Smooth muscle cell (in vitro differentiated cells): ENCODE results near the gene CTRB2. TPM values are rescaled to one million over a fixed set of nuclear protein-coding genes. Genes with fewer than 3 reads are reported as not detected.

Source experiments
- DNase-seq: peaks from one replicate; lab custom pipeline; 2025; ENCODE audit not compliant: unreplicated experiment; lab: John Stamatoyannopoulos, UW
- H2AFZ ChIP-seq: fragments of 200-600 bp; sonication (generic); 2 replicates; pipeline ENCODE4 v1.6.0; 2016; ENCODE audit warnings: antibody characterized with exemption, low read depth, mild to moderate bottlenecking
- H3F3A ChIP-seq: fragments of 200-600 bp; sonication (generic); 2 replicates; pipeline ENCODE4 v1.6.0; 2017; ENCODE audit warnings: antibody characterized with exemption, low read depth
- H3K27ac ChIP-seq: fragments of 200-600 bp; sonication (generic); 2 replicates; pipeline ENCODE4 v1.5.1; 2016; ENCODE audit warnings: low read depth, mild to moderate bottlenecking
- H3K27me3 ChIP-seq: fragments of 200-600 bp; sonication (generic); 2 replicates; pipeline ENCODE4 v1.6.1; 2016; ENCODE audit warnings: low read depth, mild to moderate bottlenecking
- H3K36me3 ChIP-seq: fragments of 200-600 bp; sonication (generic); 2 replicates; pipeline ENCODE4 v1.5.1; 2016; ENCODE audit warnings: low read depth
- H3K4me1 ChIP-seq: fragments of 200-600 bp; sonication (generic); 2 replicates; pipeline ENCODE4 v1.5.1; 2016; ENCODE audit warnings: low read depth
- H3K4me2 ChIP-seq: fragments of 200-600 bp; sonication (generic); 2 replicates; pipeline ENCODE4 v1.6.0; 2016; ENCODE audit warnings: mild to moderate bottlenecking
- H3K4me3 ChIP-seq: fragments of 200-600 bp; sonication (generic); 2 replicates; pipeline ENCODE4 v1.5.1; 2016; ENCODE audit warnings: mild to moderate bottlenecking
- H3K79me2 ChIP-seq: fragments of 200-600 bp; sonication (generic); 2 replicates; pipeline ENCODE4 v1.6.0; 2016; ENCODE audit warnings: low read depth, mild to moderate bottlenecking
- H3K9ac ChIP-seq: fragments of 200-600 bp; sonication (generic); 2 replicates; pipeline ENCODE4 v1.6.0; 2016; ENCODE audit warnings: low read depth
- H3K9me3 ChIP-seq: fragments of 200-600 bp; sonication (generic); replicated peaks from 2 replicates; pipeline ENCODE4 v1.5.1; 2016; ENCODE audit warnings: low read depth
- H4K20me1 ChIP-seq: fragments of 200-600 bp; sonication (generic); 2 replicates; pipeline ENCODE4 v1.6.0; 2016; ENCODE audit warnings: low read depth
- WGBS: methylation state at CpG from one replicate; pipeline ENCODE4 v1.1.7; 2016; ENCODE audit warnings: low lambda C conversion rate; 5-methylcytosine and 5-hydroxymethylcytosine counted together
- polyA plus RNA-seq: library from polyadenylated mRNA; unstranded; fragments of >200 nt; fragmentation: Nextera tagmentation; extraction: Ambion mirVana; gene quantifications from 2 replicates; pipeline ENCODE4 v1.2.1, GENCODE V29; 2016
- total RNA-seq: library from RNA; depleted of rRNA; stranded (reverse); fragments of >200 nt; gene quantifications from 2 replicates; pipeline ENCODE4 v1.2.3, GENCODE V29; 2014
- TF ChIP-seq, protein P1 (sequence below): fragments of 200-600 bp; sonication (generic); IDR thresholded peaks from 2 replicates; pipeline ENCODE4 v1.5.1; 2017; ENCODE audit warnings: borderline replicate concordance, mild to moderate bottlenecking, antibody characterized with exemption; ENCODE audit not compliant: insufficient read depth, poor library complexity, severe bottlenecking

The CTRB2 gene
- total and polyA plus RNA-seq, 2 experiments from 2014 or later: 1.7 to 2.3 TPM

DNA sequence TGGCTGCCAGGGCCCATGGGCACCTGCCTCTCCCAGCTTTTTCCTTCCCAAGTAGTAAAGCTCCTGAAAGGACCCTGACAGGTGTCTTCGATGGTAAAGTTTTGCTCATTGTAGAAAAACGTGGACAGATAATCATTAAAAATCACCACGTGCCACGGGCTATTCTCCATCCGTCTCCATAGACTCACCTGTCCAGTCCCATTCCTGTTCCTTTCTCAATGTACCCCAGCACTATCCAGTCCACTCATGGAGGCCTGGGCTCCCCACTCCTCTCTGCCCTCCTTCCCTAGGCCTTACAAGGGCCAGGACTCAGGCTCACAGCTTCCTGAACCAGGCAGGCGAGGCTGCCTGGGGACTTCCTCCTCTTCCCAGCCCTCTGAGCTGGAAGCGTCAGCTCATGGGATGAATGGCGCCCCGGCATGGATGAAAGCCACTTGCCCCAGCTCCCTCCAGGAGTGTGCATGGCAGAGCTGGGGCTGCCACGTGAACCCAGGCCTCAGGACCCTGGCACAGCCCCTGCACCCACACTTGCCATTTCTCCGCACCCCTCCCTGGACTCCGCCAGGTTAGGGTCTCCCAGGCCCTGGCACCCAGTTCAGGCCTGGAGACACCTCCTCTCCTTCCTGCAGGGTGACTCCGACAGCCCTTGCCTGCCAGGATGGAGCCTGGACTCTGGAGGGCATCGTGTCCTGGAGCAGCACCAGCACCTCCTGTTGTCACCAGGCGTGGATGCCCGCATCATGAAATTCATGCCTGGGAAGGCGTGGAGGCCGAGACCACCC lies 20.6 kb upstream of the CTRB2 start:
- WGBS: 95% methylated on average over 18 of the region's 18 CpGs
- Histone ChIP-seq H3K9ac (no peak overlapping the region), H3K36me3 (peaks cover under 1% of the 10 kb centered on the region), H4K20me1 (peaks cover 75% of the 10 kb centered on the region), H3K4me2 (no peak overlapping the region), H3K4me3 (no peak overlapping the region), H3K27ac (no peak overlapping the region), H3K79me2 (peaks cover 13% of the 10 kb centered on the region), H2AFZ (no peak overlapping the region), H3K9me3 (no peaks in the 10 kb centered on the region), H3F3A (peaks cover 24% of the 10 kb centered on the region), H3K4me1 (no peaks in the 10 kb centered on the region), H3K27me3 (no peaks in the 10 kb centered on the region)
- no peak for DNase-seq
- TF ChIP-seq, protein P1, sequence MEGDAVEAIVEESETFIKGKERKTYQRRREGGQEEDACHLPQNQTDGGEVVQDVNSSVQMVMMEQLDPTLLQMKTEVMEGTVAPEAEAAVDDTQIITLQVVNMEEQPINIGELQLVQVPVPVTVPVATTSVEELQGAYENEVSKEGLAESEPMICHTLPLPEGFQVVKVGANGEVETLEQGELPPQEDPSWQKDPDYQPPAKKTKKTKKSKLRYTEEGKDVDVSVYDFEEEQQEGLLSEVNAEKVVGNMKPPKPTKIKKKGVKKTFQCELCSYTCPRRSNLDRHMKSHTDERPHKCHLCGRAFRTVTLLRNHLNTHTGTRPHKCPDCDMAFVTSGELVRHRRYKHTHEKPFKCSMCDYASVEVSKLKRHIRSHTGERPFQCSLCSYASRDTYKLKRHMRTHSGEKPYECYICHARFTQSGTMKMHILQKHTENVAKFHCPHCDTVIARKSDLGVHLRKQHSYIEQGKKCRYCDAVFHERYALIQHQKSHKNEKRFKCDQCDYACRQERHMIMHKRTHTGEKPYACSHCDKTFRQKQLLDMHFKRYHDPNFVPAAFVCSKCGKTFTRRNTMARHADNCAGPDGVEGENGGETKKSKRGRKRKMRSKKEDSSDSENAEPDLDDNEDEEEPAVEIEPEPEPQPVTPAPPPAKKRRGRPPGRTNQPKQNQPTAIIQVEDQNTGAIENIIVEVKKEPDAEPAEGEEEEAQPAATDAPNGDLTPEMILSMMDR: no peak

DNA sequence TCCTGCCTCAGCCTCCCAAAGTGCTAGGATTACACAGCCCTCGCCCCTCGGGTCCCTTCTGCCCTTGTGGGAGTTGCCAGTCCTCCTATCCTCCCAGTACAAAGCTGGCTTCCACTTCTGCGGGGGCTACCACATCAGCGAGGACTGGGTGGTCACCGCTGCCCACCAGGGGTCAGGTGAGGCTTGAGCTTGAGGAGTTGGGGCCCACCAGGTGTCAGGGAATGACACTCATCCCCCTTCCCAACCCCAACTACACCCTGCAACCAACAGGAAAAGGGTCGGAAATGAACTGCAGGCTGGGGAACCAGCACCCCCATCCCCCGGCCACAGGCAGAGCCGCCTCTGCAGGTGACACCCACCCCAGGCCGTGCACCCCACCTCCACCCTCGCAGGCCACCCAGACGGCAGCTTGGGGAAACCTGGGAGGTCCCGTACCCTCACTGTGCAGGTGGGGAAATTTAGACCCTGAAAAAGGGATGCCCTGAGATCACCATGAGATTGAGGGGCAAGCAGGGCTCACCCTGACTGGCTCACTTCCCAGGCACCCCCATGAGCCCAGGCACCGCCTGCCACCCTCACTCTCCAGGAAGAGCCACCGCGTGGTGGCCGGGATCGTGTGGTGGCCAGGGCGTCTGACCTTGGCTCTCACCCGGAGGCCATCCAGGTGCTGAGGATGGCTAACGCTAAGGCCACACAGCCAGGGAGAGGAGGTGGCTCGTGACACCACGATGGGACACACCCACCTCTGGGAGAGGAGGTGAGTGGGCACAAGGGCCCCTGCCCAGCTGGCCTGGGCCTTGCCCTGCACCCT lies 19.8 kb upstream of the CTRB2 start:
- Histone ChIP-seq H3K36me3 (no peaks in the 10 kb centered on the region), H3K27me3 (no peaks in the 10 kb centered on the region), H3K9ac (no peak overlapping the region), H4K20me1 (peaks cover 68% of the 10 kb centered on the region), H3K79me2 (peaks cover 6% of the 10 kb centered on the region), H3K4me3 (no peak overlapping the region), H3K4me1 (no peaks in the 10 kb centered on the region), H3K4me2 (no peak overlapping the region), H3K9me3 (no peaks in the 10 kb centered on the region), H2AFZ (no peak overlapping the region), H3K27ac (no peak overlapping the region), H3F3A (peaks cover 20% of the 10 kb centered on the region)
- DNase-seq: no peak
- TF ChIP-seq, protein P1: no peak
- WGBS: 90% methylated on average over 22 of the region's 22 CpGs

DNA sequence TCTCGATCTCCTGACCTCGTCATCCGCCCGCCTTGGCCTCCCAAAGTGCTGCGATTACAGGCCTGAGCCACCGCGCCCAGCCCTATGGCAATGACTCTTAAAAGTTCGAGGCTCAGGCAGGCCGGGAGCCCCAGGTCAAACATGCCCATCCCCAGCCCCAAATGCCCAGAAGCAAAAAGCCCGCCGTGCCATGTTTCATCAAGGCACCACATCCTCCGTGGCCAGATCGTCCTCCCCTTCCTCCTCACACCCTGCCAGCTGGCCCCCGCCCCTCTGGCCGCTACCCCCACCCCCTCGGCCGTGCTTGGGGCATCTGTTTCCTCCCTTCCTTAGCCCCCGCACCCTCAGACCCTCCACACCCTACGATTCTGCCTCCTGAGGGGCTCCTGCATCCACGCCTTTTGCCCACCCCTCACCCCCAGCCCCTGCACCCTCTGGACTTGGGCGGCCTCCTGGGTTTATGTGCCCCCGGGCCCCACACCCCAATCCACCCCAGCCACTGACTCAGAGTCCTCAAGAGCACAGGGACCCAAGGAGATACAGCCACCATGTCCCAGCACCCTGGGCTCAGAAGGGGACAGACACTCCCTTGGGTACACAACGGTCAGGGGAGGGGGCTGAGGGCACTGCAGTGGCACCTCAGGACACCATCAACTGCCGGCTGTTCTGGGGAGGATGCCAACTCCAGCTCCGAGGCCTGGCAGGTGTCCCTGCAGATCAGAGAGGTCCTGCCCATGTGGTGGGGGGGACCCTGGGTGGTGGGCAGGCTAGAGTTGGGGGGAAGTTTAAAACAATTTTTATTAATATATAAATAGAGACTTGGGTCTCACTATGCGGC lies 18.9 kb upstream of the CTRB2 start:
- peaks cover 17% of the 10 kb centered on the region for H3F3A ChIP-seq
- TF ChIP-seq, protein P1: no peak

More for the DNA sequence above, 18.9 kb upstream of the CTRB2 start:
- Histone ChIP-seq H3K4me2 (no peak overlapping the region), H4K20me1 (peaks cover 59% of the 10 kb centered on the region), H3K4me1 (no peaks in the 10 kb centered on the region), H3K9ac (no peak overlapping the region), H3K79me2 (no peaks in the 10 kb centered on the region), H3K27me3 (no peaks in the 10 kb centered on the region), H3K27ac (no peak overlapping the region), H2AFZ (no peak overlapping the region), H3K9me3 (no peaks in the 10 kb centered on the region), H3K4me3 (no peak overlapping the region), H3K36me3 (no peaks in the 10 kb centered on the region)
- DNase-seq: no peak
- 98% methylated on average over 14 of the region's 26 CpGs for WGBS
